Vagina (tissue), 2 donors: Measurements from ENCODE around the gene PSMD6. TPM values are rescaled to one million over a fixed set of nuclear protein-coding genes. Genes with fewer than 3 reads are reported as not detected.

Experiments
- DNase-seq, 2 donors: peaks; one replicate each; pipeline ENCODE4 v3.0.0-alpha.2; 2017; ENCODE audit errors: extremely low spot score in 2 of 2
- H3K27ac ChIP-seq: fragments of 200-600 bp; sonication (generic); one replicate; pipeline ENCODE4 v1.5.1; 2019
- H3K27me3 ChIP-seq: fragments of 200-600 bp; sonication (generic); one replicate; pipeline ENCODE4 v1.5.1; 2019
- H3K36me3 ChIP-seq, 2 donors: fragments of 200-600 bp; sonication (generic); one replicate each; pipeline ENCODE4 v1.5.1; 2017 to 2019
- H3K4me1 ChIP-seq: fragments of 200-600 bp; sonication (generic); one replicate; pipeline ENCODE4 v1.5.1; 2019
- H3K4me3 ChIP-seq, 2 donors: fragments of 200-600 bp; sonication (generic); 1 replicate in 1 of 2; 2 replicates in 1 of 2; pipeline ENCODE4 v1.5.1; 2016 to 2019
- H3K9me3 ChIP-seq: fragments of 200-600 bp; sonication (generic); one replicate; pipeline ENCODE4 v1.5.1; 2019
- POLR2A ChIP-seq, 2 donors: fragments of 450-650 bp; IDR thresholded peaks; one replicate each; pipeline ENCODE4 v1.6.1; 2017; ENCODE audit warnings: antibody characterized with exemption in 2 of 2, mild to moderate bottlenecking in 2 of 2, moderate library complexity in 2 of 2
- POLR2AphosphoS5 ChIP-seq, 2 donors: sonication (generic); formaldehyde crosslinking; IDR thresholded peaks; one replicate each; pipeline ENCODE4 v1.9.0; 2017; ENCODE audit warnings: antibody characterized with exemption in 2 of 2, mild to moderate bottlenecking in 2 of 2, low read depth in 1 of 2; ENCODE audit not compliant: insufficient read depth in 1 of 2
- intact Hi-C: fragments of 100-400 bp; cut with DNase I; formaldehyde crosslinking; loops from one replicate; pipeline ENCODE4 v1.15.1; 2023
- total RNA-seq: library from RNA; depleted of rRNA; stranded (reverse); fragments of >200 nt; gene quantifications from one replicate; pipeline ENCODE4 v1.2.3, GENCODE V29; 2016
- TF ChIP-seq, protein P1 (sequence below), 3 experiments: fragments of 450-650 bp in 2 of 3; fragments of 200-600 bp in 1 of 3; sonication (generic) in 1 of 3; IDR thresholded peaks; one replicate each; pipeline ENCODE4 v1.5.1; 2017 to 2019; ENCODE audit warnings: antibody characterized with exemption in 3 of 3, mild to moderate bottlenecking in 2 of 3, moderate library complexity in 2 of 3

PSMD6 gene
- total RNA-seq, 1 donor from 2014 or later, result 50.3 TPM

DNA sequence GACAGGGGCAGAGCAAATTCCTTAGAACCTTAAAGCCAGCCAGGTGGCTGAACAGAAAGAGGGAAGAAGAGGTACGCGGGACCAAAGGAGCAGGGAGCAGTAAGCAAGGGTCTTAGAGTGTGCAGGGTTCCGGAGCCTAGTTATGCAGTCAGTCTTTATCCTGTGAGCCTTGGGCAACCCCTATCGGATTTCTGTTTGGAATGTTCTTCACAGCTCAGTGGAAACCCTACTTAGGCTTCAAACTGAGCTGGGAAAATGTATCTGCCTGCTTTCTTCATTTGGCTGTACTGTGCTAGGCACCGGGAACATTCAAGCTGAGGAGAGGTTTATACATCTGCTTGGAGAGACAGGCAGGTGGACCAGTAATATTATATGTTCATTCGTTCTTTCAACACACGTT is 37.1 kb downstream of the PSMD6 start:
- H3K9me3 ChIP-seq, result no peaks in the 10 kb centered on the region
- DNase-seq, result no peak
- no peaks in the 10 kb centered on the region for H3K27me3 ChIP-seq
- TF ChIP-seq, protein P1, sequence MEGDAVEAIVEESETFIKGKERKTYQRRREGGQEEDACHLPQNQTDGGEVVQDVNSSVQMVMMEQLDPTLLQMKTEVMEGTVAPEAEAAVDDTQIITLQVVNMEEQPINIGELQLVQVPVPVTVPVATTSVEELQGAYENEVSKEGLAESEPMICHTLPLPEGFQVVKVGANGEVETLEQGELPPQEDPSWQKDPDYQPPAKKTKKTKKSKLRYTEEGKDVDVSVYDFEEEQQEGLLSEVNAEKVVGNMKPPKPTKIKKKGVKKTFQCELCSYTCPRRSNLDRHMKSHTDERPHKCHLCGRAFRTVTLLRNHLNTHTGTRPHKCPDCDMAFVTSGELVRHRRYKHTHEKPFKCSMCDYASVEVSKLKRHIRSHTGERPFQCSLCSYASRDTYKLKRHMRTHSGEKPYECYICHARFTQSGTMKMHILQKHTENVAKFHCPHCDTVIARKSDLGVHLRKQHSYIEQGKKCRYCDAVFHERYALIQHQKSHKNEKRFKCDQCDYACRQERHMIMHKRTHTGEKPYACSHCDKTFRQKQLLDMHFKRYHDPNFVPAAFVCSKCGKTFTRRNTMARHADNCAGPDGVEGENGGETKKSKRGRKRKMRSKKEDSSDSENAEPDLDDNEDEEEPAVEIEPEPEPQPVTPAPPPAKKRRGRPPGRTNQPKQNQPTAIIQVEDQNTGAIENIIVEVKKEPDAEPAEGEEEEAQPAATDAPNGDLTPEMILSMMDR (IDR thresholded peaks at IDR 0.05), result no peak
- TF ChIP-seq POLR2A (IDR thresholded peaks at IDR 0.05), result no peak
- no peak overlapping the region for H3K27ac ChIP-seq
- no peak overlapping the region for H3K4me3 ChIP-seq
- H3K36me3 ChIP-seq, result peaks cover 0 to 56% of the 10 kb centered on the region in 2 donors
- H3K4me1 ChIP-seq, result peaks cover under 1% of the 10 kb centered on the region
- intact Hi-C loops, result loop anchor here (10.0 kb wide), 1 partner anchor 71 kb away; the partner anchor contains the start of gene SCAANT1

DNA sequence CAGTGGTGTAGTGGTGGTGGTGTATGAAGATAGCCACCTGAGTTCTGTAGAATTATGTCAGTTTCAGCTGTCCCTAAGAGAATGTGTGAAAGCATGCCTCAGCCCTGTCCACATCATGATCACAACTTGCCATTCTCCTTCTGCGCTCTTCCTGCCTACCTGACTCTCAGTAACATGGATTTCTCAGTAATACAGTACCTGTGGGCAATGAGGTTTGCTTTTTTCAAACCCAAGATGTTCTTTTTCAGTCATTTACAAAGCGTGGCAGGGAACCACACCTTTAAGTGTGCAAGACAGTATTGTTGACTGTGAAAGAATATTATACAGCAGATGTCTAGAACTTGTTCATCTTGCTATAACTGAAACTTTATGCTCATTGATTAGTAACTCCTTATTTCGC is 38.9 kb downstream of the PSMD6 start:
- Histone ChIP-seq H3K9me3 (no peaks in the 10 kb centered on the region), H3K27ac (no peak overlapping the region), H3K36me3 (peaks cover 0 to 49% of the 10 kb centered on the region in 2 donors), H3K4me1 (peaks cover 10% of the 10 kb centered on the region), H3K4me3 (no peak overlapping the region), H3K27me3 (no peaks in the 10 kb centered on the region)
- no peak for TF ChIP-seq POLR2AphosphoS5 (IDR thresholded peaks at IDR 0.05; ENCODE audit: insufficient read depth in 1 of 2, low read depth in 1 of 2)
- TF ChIP-seq, protein P1 (IDR thresholded peaks at IDR 0.05), result no peak
- TF ChIP-seq POLR2A (IDR thresholded peaks at IDR 0.05), result no peak
- intact Hi-C loops, result loop anchor here (10.0 kb wide), 1 partner anchor 70 kb away; the partner anchor contains the start of gene SCAANT1
- no peak for DNase-seq

DNA sequence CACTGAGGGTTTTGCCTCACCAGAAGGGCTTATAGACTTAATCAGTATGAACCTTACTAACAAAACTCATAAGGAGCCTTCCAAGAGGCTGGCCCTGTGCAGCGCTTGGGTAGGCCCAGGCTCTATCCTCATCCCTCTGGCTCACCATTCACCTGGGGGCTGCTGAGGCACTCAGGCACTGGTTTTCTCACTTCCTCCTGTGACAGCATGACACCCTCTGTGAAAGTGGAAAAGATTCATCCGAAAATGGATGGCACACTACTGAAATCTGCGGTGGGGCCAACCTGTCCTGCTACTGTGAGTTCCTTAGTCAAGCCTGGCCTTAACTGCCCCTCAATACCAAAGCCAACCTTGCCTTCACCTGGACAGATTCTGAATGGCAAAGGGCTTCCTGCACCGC is 41.3 kb downstream of the PSMD6 start:
- H3K36me3 ChIP-seq, result peaks cover 0 to 38% of the 10 kb centered on the region in 2 donors
- H3K27me3 ChIP-seq, result no peaks in the 10 kb centered on the region
- DNase-seq, result no peak

DNA sequence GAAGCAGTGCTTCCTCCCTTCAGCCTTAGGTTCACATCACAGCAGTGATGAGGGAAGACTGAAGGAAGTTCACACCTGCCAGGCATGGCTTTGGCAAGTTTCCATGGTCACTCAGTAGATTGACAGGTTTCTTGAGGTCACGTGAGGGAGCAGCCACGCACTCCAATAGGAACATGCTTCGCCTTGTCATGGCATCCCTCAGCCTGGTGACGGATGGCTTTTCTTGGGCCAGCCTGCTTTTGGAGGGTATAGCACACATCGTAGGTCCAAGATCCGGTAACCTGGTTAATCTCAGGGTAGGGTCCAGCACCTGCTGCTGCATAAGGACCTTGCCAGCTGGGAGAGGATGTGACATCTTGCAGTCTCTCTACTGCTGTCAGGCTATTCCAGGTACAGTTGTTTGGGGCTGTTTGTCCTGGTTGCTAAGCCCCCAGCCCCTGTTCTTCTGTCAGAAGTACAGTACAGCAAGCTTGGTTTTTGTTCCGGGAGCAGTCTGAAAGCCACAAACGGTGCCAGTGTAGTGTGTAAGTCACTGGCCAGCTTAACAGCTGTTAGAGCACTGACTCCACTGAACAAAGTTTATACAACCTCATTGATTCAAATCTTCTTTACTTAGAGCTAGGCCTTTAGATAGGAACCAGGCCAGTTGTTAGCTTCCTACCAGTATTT is 42.3 kb downstream of the PSMD6 start:
- no peak overlapping the region for H3K4me3 ChIP-seq
- H3K27ac ChIP-seq, result no peak overlapping the region
- H3K4me1 ChIP-seq, result peaks cover 41% of the 10 kb centered on the region
- peaks cover 0 to 31% of the 10 kb centered on the region in 2 donors for H3K36me3 ChIP-seq
- intact Hi-C loops, result loop anchor here (10.0 kb wide), 1 partner anchor 66 kb away; the partner anchor contains the start of gene SCAANT1
- no peaks in the 10 kb centered on the region for H3K9me3 ChIP-seq
- DNase-seq, result no peak
- H3K27me3 ChIP-seq, result no peaks in the 10 kb centered on the region
- TF ChIP-seq POLR2AphosphoS5 (IDR thresholded peaks at IDR 0.05; ENCODE audit: insufficient read depth in 1 of 2, low read depth in 1 of 2), result no peak
- TF ChIP-seq POLR2A (IDR thresholded peaks at IDR 0.05), result no peak
- TF ChIP-seq, protein P1 (IDR thresholded peaks at IDR 0.05), result no peak

More for the DNA sequence above, 41.3 kb downstream of the PSMD6 start:
- H3K9me3 ChIP-seq, result no peaks in the 10 kb centered on the region
- no peak overlapping the region for H3K27ac ChIP-seq
- intact Hi-C loops, result loop anchor here (10.0 kb wide), 1 partner anchor 67 kb away; the partner anchor contains the start of gene SCAANT1
- TF ChIP-seq POLR2AphosphoS5 (IDR thresholded peaks at IDR 0.05; ENCODE audit: insufficient read depth in 1 of 2, low read depth in 1 of 2), result no peak
- TF ChIP-seq, protein P1 (IDR thresholded peaks at IDR 0.05), result no peak
- no peak for TF ChIP-seq POLR2A (IDR thresholded peaks at IDR 0.05)
- H3K4me1 ChIP-seq, result peaks cover 30% of the 10 kb centered on the region
- H3K4me3 ChIP-seq, result no peak overlapping the region

DNA sequence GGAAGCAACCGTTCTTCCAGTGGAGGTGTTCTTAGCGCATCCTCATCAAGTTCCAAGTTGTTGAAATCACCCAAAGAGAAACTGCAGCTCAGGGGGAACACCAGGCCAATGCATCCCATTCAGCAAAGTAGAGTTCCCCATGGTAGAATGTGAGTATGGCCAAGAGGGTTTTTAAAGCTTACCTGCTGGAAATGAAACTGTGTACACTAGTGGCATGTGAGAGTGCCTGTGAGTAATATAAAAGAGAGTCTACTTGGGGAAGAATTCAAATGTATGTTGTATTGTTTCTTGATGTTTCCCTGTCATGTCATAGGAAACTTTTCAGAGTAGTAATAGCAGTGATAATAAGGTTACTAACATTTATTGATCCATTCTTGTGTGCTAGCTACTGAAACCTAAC is 43.3 kb downstream of the PSMD6 start:
- no peaks in the 10 kb centered on the region for H3K27me3 ChIP-seq
- TF ChIP-seq POLR2AphosphoS5 (IDR thresholded peaks at IDR 0.05; ENCODE audit: insufficient read depth in 1 of 2, low read depth in 1 of 2), result no peak
- no peak overlapping the region for H3K4me3 ChIP-seq
- H3K27ac ChIP-seq, result no peak overlapping the region
- H3K9me3 ChIP-seq, result no peaks in the 10 kb centered on the region
- H3K36me3 ChIP-seq, result peaks cover 0 to 31% of the 10 kb centered on the region in 2 donors
- DNase-seq, result no peak
- peaks cover 50% of the 10 kb centered on the region for H3K4me1 ChIP-seq
- intact Hi-C loops, result loop anchor here (10.0 kb wide), 1 partner anchor 65 kb away; the partner anchor contains the start of gene SCAANT1
